ENCODE measurements around the gene TMEM132D.
"Not testable (repeated sequence)": the region's sequence is repeated elsewhere in the genome, so short reads cannot be mapped to it uniquely, and the experiment has no call there.

TMEM132D gene

GRCh38 chr12:129571901-129572494 lies 331.8 kb downstream of the TMEM132D start:
- DNase-seq, result no peak

- DNase-seq, result no peak
Measured at GRCh38 chr12:129570796-129571400, 332.9 kb downstream of the TMEM132D start.

- DNase-seq, result no peak
Measured at GRCh38 chr12:129566800-129567199, 337.0 kb downstream of the TMEM132D start.

GRCh38 chr12:129564768-129565167 lies 339.1 kb downstream of the TMEM132D start:
- DNase-seq, result no peak

- DNase-seq, result no peak
Measured at GRCh38 chr12:129563266-129563665, 340.6 kb downstream of the TMEM132D start.

GRCh38 chr12:129561304-129561703 lies 342.5 kb downstream of the TMEM132D start:
- no peak for DNase-seq

- no peak for DNase-seq
Measured at GRCh38 chr12:129559776-129560175, 344.0 kb downstream of the TMEM132D start.

- no peak for DNase-seq
Measured at GRCh38 chr12:129558036-129558435, 345.8 kb downstream of the TMEM132D start.

GRCh38 chr12:129556082-129556481 lies 347.7 kb downstream of the TMEM132D start:
- DNase-seq, result peak; percentile 75

GRCh38 chr12:129552996-129553750 lies 350.7 kb downstream of the TMEM132D start:
- no peak for DNase-seq

GRCh38 chr12:129551441-129551840 lies 352.4 kb downstream of the TMEM132D start:
- no peak for DNase-seq

GRCh38 chr12:129550353-129550752 lies 353.5 kb downstream of the TMEM132D start:
- DNase-seq, result no peak

- no peak for DNase-seq
Measured at GRCh38 chr12:129549656-129550055, 354.2 kb downstream of the TMEM132D start.

GRCh38 chr12:129549020-129549419 lies 354.8 kb downstream of the TMEM132D start:
- DNase-seq, result not testable (repeated sequence)

- DNase-seq, result no peak
Measured at GRCh38 chr12:129544716-129545115, 359.1 kb downstream of the TMEM132D start.

- no peak for DNase-seq
Measured at GRCh38 chr12:129540954-129541353, 362.9 kb downstream of the TMEM132D start.

GRCh38 chr12:129540249-129540648 lies 363.6 kb downstream of the TMEM132D start:
- DNase-seq, result no peak

- DNase-seq, result not testable (repeated sequence)
Measured at GRCh38 chr12:129538724-129539335, 365.0 kb downstream of the TMEM132D start.

- DNase-seq, result no peak
Measured at GRCh38 chr12:129538137-129538536, 365.7 kb downstream of the TMEM132D start.

GRCh38 chr12:129534966-129535750 lies 368.7 kb downstream of the TMEM132D start:
- peak; percentile 74 for DNase-seq

GRCh38 chr12:129532707-129533499 lies 370.9 kb downstream of the TMEM132D start:
- peak; percentile 11 for DNase-seq

- DNase-seq, result no peak
Measured at GRCh38 chr12:129532082-129532481, 371.7 kb downstream of the TMEM132D start.
